Neural progenitor cell (in vitro differentiated cells): ENCODE data around the gene DROSHA. TPM values are rescaled to one million over a fixed set of nuclear protein-coding genes. Genes with fewer than 3 reads are reported as not detected.
"Not testable (repeated sequence)": the region's sequence is repeated elsewhere in the genome, so short reads cannot be mapped to it uniquely, and the experiment has no call there.

Source experiments
- DNase-seq: peaks from one replicate; pipeline ENCODE4 v3.0.0-alpha.2; 2016; ENCODE audit warnings: low spot score
- H2AFZ ChIP-seq: fragments of 200-600 bp; sonication (generic); replicated peaks from 2 replicates; pipeline ENCODE4 v1.6.1; 2016; ENCODE audit warnings: antibody characterized with exemption
- H3F3A ChIP-seq: fragments of 200-600 bp; sonication (generic); 2 replicates; pipeline ENCODE4 v1.6.1; 2016; ENCODE audit warnings: antibody characterized with exemption, low read depth
- H3K27ac ChIP-seq: fragments of 200-600 bp; sonication (generic); 2 replicates; pipeline ENCODE4 v1.5.1; 2016; ENCODE audit warnings: mild to moderate bottlenecking
- H3K27me3 ChIP-seq: fragments of 200-600 bp; sonication (generic); 2 replicates; pipeline ENCODE4 v1.6.1; 2016; ENCODE audit warnings: mild to moderate bottlenecking, moderate library complexity
- H3K36me3 ChIP-seq: fragments of 200-600 bp; sonication (generic); 2 replicates; pipeline ENCODE4 v1.5.1; 2016
- H3K4me1 ChIP-seq: fragments of 200-600 bp; sonication (generic); 2 replicates; pipeline ENCODE4 v1.6.1; 2016; ENCODE audit warnings: mixed run types
- H3K4me2 ChIP-seq: fragments of 200-600 bp; sonication (generic); 2 replicates; pipeline ENCODE4 v1.6.1; 2016
- H3K4me3 ChIP-seq: fragments of 200-600 bp; sonication (generic); 2 replicates; pipeline ENCODE4 v1.5.1; 2016
- H3K79me2 ChIP-seq: fragments of 200-600 bp; sonication (generic); 2 replicates; pipeline ENCODE4 v1.6.1; 2016; ENCODE audit warnings: low read depth
- H3K9ac ChIP-seq: fragments of 200-600 bp; sonication (generic); 2 replicates; pipeline ENCODE4 v1.6.1; 2016
- H3K9me3 ChIP-seq: fragments of 200-600 bp; sonication (generic); 2 replicates; pipeline ENCODE4 v1.5.1; 2016; ENCODE audit warnings: low read depth
- H4K20me1 ChIP-seq: fragments of 200-600 bp; sonication (generic); 2 replicates; pipeline ENCODE4 v1.6.1; 2016; ENCODE audit warnings: low read depth
- H3K27ac Mint-ChIP-seq: 3 replicates; pipeline ENCODE4 v1.8.0; 2021; ENCODE audit warnings: mixed read lengths
- H3K27me3 Mint-ChIP-seq: 2 replicates; pipeline ENCODE4 v1.8.0; 2022; ENCODE audit warnings: low read depth, mild to moderate bottlenecking, inconsistent platforms, moderate library complexity, mixed read lengths; ENCODE audit not compliant: insufficient read depth
- H3K36me3 Mint-ChIP-seq: 3 replicates; pipeline ENCODE4 v1.8.0; 2021; ENCODE audit warnings: mixed read lengths
- H3K4me1 Mint-ChIP-seq: 3 replicates; pipeline ENCODE4 v1.8.0; 2021; ENCODE audit warnings: mixed read lengths
- H3K4me3 Mint-ChIP-seq: 3 replicates; pipeline ENCODE4 v1.8.0; 2021; ENCODE audit warnings: mild to moderate bottlenecking, moderate library complexity, mixed read lengths
- H3K9me3 Mint-ChIP-seq: 3 replicates; pipeline ENCODE4 v1.8.0; 2020; ENCODE audit warnings: mixed read lengths
- EZH2 ChIP-seq: fragments of 200-600 bp; sonication (generic); IDR thresholded peaks from 2 replicates; pipeline ENCODE4 v1.6.1; 2017; ENCODE audit warnings: antibody characterized with exemption, mild to moderate bottlenecking, moderate library complexity
- EZH2phosphoT487 ChIP-seq: fragments of 200-600 bp; sonication (generic); IDR thresholded peaks from 2 replicates; pipeline ENCODE4 v1.6.1; 2017; ENCODE audit warnings: antibody characterized with exemption
- total RNA-seq: library from RNA; depleted of rRNA; stranded (reverse); fragments of >200 nt; gene quantifications from 2 replicates; pipeline ENCODE4 v1.2.3, GENCODE V29; 2015; ENCODE audit warnings: low replicate concordance
- TF ChIP-seq, protein P1 (sequence below): fragments of 200-600 bp; sonication (generic); IDR thresholded peaks from 2 replicates; pipeline ENCODE4 v1.5.1; 2017; ENCODE audit warnings: antibody characterized with exemption, mild to moderate bottlenecking

DROSHA gene
- total RNA-seq, 1 donor from 2014 or later, result 80.3 TPM

- Histone ChIP-seq H4K20me1 (no peaks in the 10 kb centered on the region), H3K9ac (no peak overlapping the region), H3K4me1 (no peaks in the 10 kb centered on the region), H2AFZ (no peak overlapping the region), H3K36me3 (peaks cover 14% of the 10 kb centered on the region), H3F3A (peaks cover 6% of the 10 kb centered on the region), H3K27ac (no peak overlapping the region), H3K79me2 (no peaks in the 10 kb centered on the region), H3K4me2 (no peak overlapping the region), H3K27me3 (no peaks in the 10 kb centered on the region), H3K9me3 (no peaks in the 10 kb centered on the region), H3K4me3 (no peak overlapping the region)
- no peak overlapping the region for H3K27ac Mint-ChIP-seq
- H3K9me3 Mint-ChIP-seq, result no peaks in the 10 kb centered on the region
- no peaks in the 10 kb centered on the region for H3K4me1 Mint-ChIP-seq
- no peak for DNase-seq
- H3K4me3 Mint-ChIP-seq, result no peak overlapping the region
- H3K27me3 Mint-ChIP-seq, result no peaks in the 10 kb centered on the region
- TF ChIP-seq EZH2phosphoT487 (no peak), EZH2 (no peak)
- TF ChIP-seq, protein P1, sequence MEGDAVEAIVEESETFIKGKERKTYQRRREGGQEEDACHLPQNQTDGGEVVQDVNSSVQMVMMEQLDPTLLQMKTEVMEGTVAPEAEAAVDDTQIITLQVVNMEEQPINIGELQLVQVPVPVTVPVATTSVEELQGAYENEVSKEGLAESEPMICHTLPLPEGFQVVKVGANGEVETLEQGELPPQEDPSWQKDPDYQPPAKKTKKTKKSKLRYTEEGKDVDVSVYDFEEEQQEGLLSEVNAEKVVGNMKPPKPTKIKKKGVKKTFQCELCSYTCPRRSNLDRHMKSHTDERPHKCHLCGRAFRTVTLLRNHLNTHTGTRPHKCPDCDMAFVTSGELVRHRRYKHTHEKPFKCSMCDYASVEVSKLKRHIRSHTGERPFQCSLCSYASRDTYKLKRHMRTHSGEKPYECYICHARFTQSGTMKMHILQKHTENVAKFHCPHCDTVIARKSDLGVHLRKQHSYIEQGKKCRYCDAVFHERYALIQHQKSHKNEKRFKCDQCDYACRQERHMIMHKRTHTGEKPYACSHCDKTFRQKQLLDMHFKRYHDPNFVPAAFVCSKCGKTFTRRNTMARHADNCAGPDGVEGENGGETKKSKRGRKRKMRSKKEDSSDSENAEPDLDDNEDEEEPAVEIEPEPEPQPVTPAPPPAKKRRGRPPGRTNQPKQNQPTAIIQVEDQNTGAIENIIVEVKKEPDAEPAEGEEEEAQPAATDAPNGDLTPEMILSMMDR, result no peak
- H3K36me3 Mint-ChIP-seq, result peaks cover 46% of the 10 kb centered on the region
Observed at GRCh38 chr5:31551878-31552277, 20.0 kb upstream of the DROSHA start.

- not testable (repeated sequence) for H3K9me3 ChIP-seq, H2AFZ ChIP-seq, H3K4me3 ChIP-seq, H3K9ac ChIP-seq, DNase-seq, H3K4me1 ChIP-seq, H3K4me2 ChIP-seq, H3F3A ChIP-seq, H3K79me2 ChIP-seq, H3K27ac Mint-ChIP-seq, H3K27me3 ChIP-seq, H3K9me3 Mint-ChIP-seq, H3K27ac ChIP-seq, H3K4me1 Mint-ChIP-seq, H4K20me1 ChIP-seq, H3K4me3 Mint-ChIP-seq, H3K27me3 Mint-ChIP-seq
- H3K36me3 ChIP-seq, result peaks cover 27% of the 10 kb centered on the region
- H3K36me3 Mint-ChIP-seq, result peaks cover 44% of the 10 kb centered on the region
Observed at GRCh38 chr5:31549114-31549513, 17.2 kb upstream of the DROSHA start.

- Histone ChIP-seq H3K27me3 (no peaks in the 10 kb centered on the region), H2AFZ (no peak overlapping the region), H3K4me3 (no peak overlapping the region), H3K9ac (no peak overlapping the region), H4K20me1 (peaks cover 15% of the 10 kb centered on the region), H3K4me1 (peaks cover 8% of the 10 kb centered on the region), H3K27ac (peak overlapping the region; percentile 26), H3K79me2 (peaks cover 22% of the 10 kb centered on the region), H3K9me3 (no peaks in the 10 kb centered on the region), H3K4me2 (no peak overlapping the region), H3F3A (no peaks in the 10 kb centered on the region), H3K36me3 (peaks cover 44% of the 10 kb centered on the region)
- DNase-seq, result no peak
- peaks cover 20% of the 10 kb centered on the region for H3K4me1 Mint-ChIP-seq
- no peak overlapping the region for H3K4me3 Mint-ChIP-seq
- H3K9me3 Mint-ChIP-seq, result no peaks in the 10 kb centered on the region
- peak overlapping the region; percentile 34 for H3K27ac Mint-ChIP-seq
- no peaks in the 10 kb centered on the region for H3K27me3 Mint-ChIP-seq
- TF ChIP-seq EZH2phosphoT487, result no peak
- peaks cover 27% of the 10 kb centered on the region for H3K36me3 Mint-ChIP-seq
Observed at GRCh38 chr5:31537851-31538250, 6.0 kb upstream of the DROSHA start.

DNA sequence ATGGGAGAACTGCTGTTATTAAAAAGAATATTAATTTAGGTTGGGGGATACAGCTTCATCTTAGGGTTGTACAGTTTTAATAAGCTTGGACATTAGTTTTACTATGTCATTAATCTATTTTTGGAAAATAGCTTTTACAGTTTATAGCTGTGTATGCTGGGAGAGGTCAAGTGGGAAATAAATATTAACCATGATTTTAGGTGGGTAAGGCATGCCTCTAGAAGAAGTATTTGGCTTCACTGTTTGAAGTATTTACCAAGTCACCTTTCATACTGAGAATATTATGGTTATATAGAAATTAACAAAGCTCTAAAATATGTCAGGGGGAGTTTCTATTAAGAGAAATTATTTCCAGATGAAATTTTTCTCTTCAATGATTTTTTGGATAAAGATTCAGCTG lies 5.5 kb upstream of the DROSHA start:
- TF ChIP-seq EZH2 (no peak), EZH2phosphoT487 (no peak)
- TF ChIP-seq, protein P1, result no peak
- peaks cover 4% of the 10 kb centered on the region for H3F3A ChIP-seq

More for the DNA sequence above, 5.5 kb upstream of the DROSHA start:
- no peak overlapping the region for H3K27ac ChIP-seq
- no peak overlapping the region for H3K4me3 Mint-ChIP-seq
- H3K9ac ChIP-seq, result no peak overlapping the region
- H3K4me3 ChIP-seq, result no peak overlapping the region
- peaks cover 15% of the 10 kb centered on the region for H4K20me1 ChIP-seq
- peaks cover 27% of the 10 kb centered on the region for H3K79me2 ChIP-seq
- H3K4me2 ChIP-seq, result no peak overlapping the region
- DNase-seq, result no peak
- H3K9me3 ChIP-seq, result no peaks in the 10 kb centered on the region
- no peaks in the 10 kb centered on the region for H3K9me3 Mint-ChIP-seq
- H3K36me3 Mint-ChIP-seq, result peaks cover 22% of the 10 kb centered on the region
- peaks cover 8% of the 10 kb centered on the region for H3K4me1 ChIP-seq
- no peak overlapping the region for H3K27ac Mint-ChIP-seq
- no peak overlapping the region for H2AFZ ChIP-seq
- peaks cover 20% of the 10 kb centered on the region for H3K4me1 Mint-ChIP-seq
- H3K36me3 ChIP-seq, result peaks cover 39% of the 10 kb centered on the region
- H3K27me3 ChIP-seq, result no peaks in the 10 kb centered on the region
- H3K27me3 Mint-ChIP-seq, result peaks cover 1% of the 10 kb centered on the region
